ENCODE results near the gene LILRA6. TPM values are rescaled to one million over a fixed set of nuclear protein-coding genes. Genes with fewer than 3 reads are reported as not detected.

The LILRA6 gene
- total and polyA plus RNA-seq, 2 of the 13 experiments (the other 11 are each of a cell fraction or from before 2014, with no cell fraction given) = not detected

DNA sequence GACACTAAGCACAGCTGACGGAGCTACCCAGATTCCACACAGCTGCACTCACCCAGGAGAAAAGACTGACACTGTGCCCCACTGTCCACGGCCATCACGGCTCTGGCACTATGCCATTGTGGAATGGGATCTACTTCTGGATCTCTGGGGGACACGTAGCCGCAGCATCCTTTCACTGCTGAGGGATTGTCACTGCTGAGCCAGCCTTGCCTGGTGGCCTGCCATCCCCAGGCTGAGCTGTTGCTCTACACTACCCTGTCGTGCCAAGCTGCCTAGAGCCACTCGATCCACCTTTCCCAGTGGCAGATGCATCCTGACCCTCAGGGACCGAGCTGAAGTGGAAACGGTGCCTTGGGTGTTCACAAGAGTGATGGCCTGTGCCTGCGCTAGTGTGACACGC, 19.5 kb upstream of the LILRA6 start (continued):
- TF ChIP-seq, protein P1, sequence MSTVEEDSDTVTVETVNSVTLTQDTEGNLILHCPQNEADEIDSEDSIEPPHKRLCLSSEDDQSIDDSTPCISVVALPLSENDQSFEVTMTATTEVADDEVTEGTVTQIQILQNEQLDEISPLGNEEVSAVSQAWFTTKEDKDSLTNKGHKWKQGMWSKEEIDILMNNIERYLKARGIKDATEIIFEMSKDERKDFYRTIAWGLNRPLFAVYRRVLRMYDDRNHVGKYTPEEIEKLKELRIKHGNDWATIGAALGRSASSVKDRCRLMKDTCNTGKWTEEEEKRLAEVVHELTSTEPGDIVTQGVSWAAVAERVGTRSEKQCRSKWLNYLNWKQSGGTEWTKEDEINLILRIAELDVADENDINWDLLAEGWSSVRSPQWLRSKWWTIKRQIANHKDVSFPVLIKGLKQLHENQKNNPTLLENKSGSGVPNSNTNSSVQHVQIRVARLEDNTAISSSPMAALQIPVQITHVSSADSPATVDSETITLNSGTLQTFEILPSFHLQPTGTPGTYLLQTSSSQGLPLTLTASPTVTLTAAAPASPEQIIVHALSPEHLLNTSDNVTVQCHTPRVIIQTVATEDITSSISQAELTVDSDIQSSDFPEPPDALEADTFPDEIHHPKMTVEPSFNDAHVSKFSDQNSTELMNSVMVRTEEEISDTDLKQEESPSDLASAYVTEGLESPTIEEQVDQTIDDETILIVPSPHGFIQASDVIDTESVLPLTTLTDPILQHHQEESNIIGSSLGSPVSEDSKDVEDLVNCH (CRISPR knock-in tag; IDR thresholded peaks at IDR 0.05) = no peak

DNA sequence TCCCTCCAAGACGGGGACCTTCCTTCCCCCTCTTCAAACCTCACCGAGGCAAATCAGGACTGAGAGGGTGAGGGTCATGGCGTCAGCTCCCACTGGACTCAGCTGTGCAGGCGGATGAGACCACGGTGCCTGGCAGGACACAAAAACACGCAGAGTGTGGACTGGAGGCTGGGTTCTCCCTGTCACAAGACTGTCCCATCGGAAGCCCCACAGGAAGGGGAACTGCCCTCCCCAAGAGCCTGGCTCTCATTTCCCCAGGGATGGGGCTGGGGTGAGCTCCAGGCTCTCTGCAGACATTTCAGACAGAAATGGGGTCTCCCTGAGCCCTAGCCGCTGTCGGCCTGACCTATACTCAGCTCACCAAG, 14.5 kb upstream of the LILRA6 start, which contains the start of gene LILRB5:
Gene LILRB5, minus strand, starts transcription at position 158 of the 365 bp plus-strand sequence. Its CDS starts 80 bp downstream, at position 78.
- H3K27me3 ChIP-seq (ENCODE audit: control insufficient read depth in 1 of 2, insufficient read depth in 2 of 2, low read length in 2 of 2) = peaks cover 9 to 69% of the 10 kb centered on the region in 2 experiments; a peak in 4 of 5 replicates
- H3K9ac ChIP-seq (ENCODE audit: insufficient read depth, low read depth, low read length) = no peak within 1 kb of the TSS
- no peak within 1 kb of the TSS for H2AFZ ChIP-seq (ENCODE audit: low read length)
- H4K20me1 ChIP-seq (ENCODE audit: insufficient read depth, low read length) = no peaks in the 10 kb centered on the region
- intact Hi-C loops (cut with micrococcal nuclease; ENCODE audit: unreplicated experiment) = no loop called here
- in situ Hi-C loops (cut with HindIII; ENCODE audit: extremely low pct_ligation_motif_present, low pct_unique_long_range_greater_than_20kb) = no loop called here
- no peak within 1 kb of the TSS for H3K4me3 ChIP-seq (replicated peaks in 1 of 3; ENCODE audit: insufficient read depth in 1 of 3, low read depth in 2 of 3, low read length in 3 of 3)
- no peaks in the 10 kb centered on the region for H3K36me3 ChIP-seq (replicated peaks in 1 of 2; ENCODE audit: control insufficient read depth in 1 of 2, insufficient read depth in 2 of 2, low read length in 2 of 2)
- ATAC-seq (no peak), FAIRE-seq (no peak), DNase-seq (ENCODE audit: low spot score) (no peak)
- WGBS (ENCODE audit: low lambda C conversion rate) = 57% methylated on average over 1 of the region's 9 CpGs
- CTCF ChIA-PET (ENCODE audit: low intra/inter-chr PET ratio, low total read pairs) = no interaction called here
- H3K27ac ChIP-seq (ENCODE audit: extremely low read length, insufficient read depth, low read length) = no peak within 1 kb of the TSS
- no peaks in the 10 kb centered on the region for H3K79me2 ChIP-seq (ENCODE audit: insufficient read depth, low read length)
- POLR2A ChIA-PET = interaction anchor here (1.0 kb wide), 1 partner anchor 56 kb away, joined by 3 read pairs; the partner anchor contains the start of gene RPS9
- TF ChIP-seq YEATS4 (CRISPR knock-in tag; IDR thresholded peaks at IDR 0.05; ENCODE audit: borderline replicate concordance) (no peak), KMT2A (CRISPR knock-in tag; IDR thresholded peaks at IDR 0.05) (no peak), THAP11 (CRISPR knock-in tag; IDR thresholded peaks at IDR 0.05) (no peak), ZNF143 (CRISPR knock-in tag; IDR thresholded peaks at IDR 0.05) (no peak), SMAD1 (CRISPR knock-in tag; IDR thresholded peaks at IDR 0.05; ENCODE audit: borderline replicate concordance, low read depth) (no peak), ZNF776 (CRISPR knock-in tag; IDR thresholded peaks at IDR 0.05) (no peak), AGO1 (IDR thresholded peaks at IDR 0.05; ENCODE audit: low read depth, low read length, poor library complexity, severe bottlenecking) (no peak), KDM2A (CRISPR knock-in tag; IDR thresholded peaks at IDR 0.05; ENCODE audit: borderline replicate concordance, low read depth) (no peak)
- TF ChIP-seq, protein P2, sequence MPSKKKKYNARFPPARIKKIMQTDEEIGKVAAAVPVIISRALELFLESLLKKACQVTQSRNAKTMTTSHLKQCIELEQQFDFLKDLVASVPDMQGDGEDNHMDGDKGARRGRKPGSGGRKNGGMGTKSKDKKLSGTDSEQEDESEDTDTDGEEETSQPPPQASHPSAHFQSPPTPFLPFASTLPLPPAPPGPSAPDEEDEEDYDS (CRISPR knock-in tag; IDR thresholded peaks at IDR 0.05) = no peak
- TF ChIP-seq, protein P3, sequence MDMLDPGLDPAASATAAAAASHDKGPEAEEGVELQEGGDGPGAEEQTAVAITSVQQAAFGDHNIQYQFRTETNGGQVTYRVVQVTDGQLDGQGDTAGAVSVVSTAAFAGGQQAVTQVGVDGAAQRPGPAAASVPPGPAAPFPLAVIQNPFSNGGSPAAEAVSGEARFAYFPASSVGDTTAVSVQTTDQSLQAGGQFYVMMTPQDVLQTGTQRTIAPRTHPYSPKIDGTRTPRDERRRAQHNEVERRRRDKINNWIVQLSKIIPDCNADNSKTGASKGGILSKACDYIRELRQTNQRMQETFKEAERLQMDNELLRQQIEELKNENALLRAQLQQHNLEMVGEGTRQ (IDR thresholded peaks at IDR 0.05; ENCODE audit: low read depth, low read length) = no peak
- TF ChIP-seq, protein P3 (CRISPR knock-in tag; IDR thresholded peaks at IDR 0.05; ENCODE audit: borderline replicate concordance) = no peak
- no peaks in the 10 kb centered on the region for H3K4me1 ChIP-seq (ENCODE audit: insufficient read depth, low read length)
- BruUV-seq (replicated peaks) = no TSS peak
- no peak within 1 kb of the TSS for H3K4me2 ChIP-seq (ENCODE audit: low read depth, low read length)
- H3K9me3 ChIP-seq (ENCODE audit: low read length) = no peaks in the 10 kb centered on the region

Measured in HepG2 (cell line).